ENCODE measurements around the gene ALCAM.

Gene ALCAM

DNA sequence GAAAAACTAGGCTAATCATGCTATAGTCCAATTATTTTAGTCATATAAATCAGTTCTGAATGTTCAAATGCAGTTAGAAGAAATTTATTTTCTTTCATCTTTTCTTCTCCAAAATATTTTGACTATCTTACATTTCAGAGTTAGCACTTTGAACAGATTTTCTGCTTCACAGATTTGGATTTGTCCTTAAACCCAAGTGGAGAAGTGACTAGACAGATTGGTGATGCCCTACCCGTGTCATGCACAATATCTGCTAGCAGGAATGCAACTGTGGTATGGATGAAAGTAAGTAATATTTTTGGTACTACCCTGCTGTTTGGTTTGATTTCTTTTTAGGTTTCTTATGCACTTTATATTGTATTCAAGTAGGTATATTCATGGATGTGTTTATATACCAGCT lies 178.3 kb downstream of the ALCAM start:
- no peak overlapping the region for H3K27ac ChIP-seq
- TF ChIP-seq CTCF (conservative IDR thresholded peaks at IDR 0.05), result no peak
- no peak for TF ChIP-seq ZFX (IDR thresholded peaks at IDR 0.05)

DNA sequence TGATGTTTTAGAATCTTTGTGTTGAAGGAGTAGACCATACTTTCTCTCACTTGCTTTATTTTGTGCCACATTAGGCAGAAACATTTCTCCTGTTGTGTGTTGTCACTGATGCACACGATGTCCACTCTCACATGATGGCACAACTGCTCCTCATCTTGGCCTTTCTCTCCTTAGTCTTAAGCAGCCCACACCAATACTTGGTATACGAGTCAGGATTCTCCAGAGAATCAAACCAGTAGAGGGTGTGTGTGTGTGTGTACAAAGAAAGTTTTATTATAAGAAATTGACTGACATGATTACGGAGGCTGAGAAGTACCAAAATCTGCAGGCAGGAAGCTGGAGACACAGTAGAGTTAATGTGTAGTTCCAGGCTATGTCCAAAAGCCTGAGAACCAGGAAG lies 187.1 kb downstream of the ALCAM start:
- no peak overlapping the region for H3K27ac ChIP-seq
- no peak for TF ChIP-seq CTCF (conservative IDR thresholded peaks at IDR 0.05)

- H3K27ac ChIP-seq, result no peak overlapping the region
- TF ChIP-seq CTCF (conservative IDR thresholded peaks at IDR 0.05) (no peak), ZFX (IDR thresholded peaks at IDR 0.05) (no peak)
These were observed 188.5 kb downstream of the ALCAM start for GRCh38 chr3:105555206-105555605.

DNA sequence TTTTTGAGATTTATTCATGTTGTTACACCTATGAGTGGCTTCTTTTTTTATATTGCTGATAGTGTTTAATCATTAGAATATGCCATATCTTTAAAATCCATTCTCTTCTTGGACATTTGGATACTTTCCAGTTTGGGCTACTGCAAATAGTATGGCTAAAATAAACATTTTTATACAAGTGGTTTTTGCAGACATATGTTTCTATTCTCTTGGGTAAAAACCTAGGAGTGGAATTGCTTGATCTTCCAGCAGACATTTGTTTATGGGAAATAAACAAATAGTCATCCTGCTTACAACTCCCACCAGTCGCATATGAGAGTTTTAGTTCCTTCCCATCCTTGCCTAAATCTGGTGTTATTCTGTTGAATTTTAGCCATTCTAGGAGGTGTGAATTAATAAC lies 193.1 kb downstream of the ALCAM start:
- no peak overlapping the region for H3K27ac ChIP-seq
- TF ChIP-seq CTCF (conservative IDR thresholded peaks at IDR 0.05) (no peak), ZFX (IDR thresholded peaks at IDR 0.05) (no peak)

GRCh38 chr3:105561876-105562275 lies 195.2 kb downstream of the ALCAM start:
- TF ChIP-seq CTCF (conservative IDR thresholded peaks at IDR 0.05), result no peak
- no peak for TF ChIP-seq ZFX (IDR thresholded peaks at IDR 0.05)
- no peak overlapping the region for H3K27ac ChIP-seq

- H3K27ac ChIP-seq, result no peak overlapping the region
- TF ChIP-seq CTCF (conservative IDR thresholded peaks at IDR 0.05) (no peak), ZFX (IDR thresholded peaks at IDR 0.05) (no peak)
These were observed 198.0 kb downstream of the ALCAM start for GRCh38 chr3:105564546-105565288.

- TF ChIP-seq CTCF (conservative IDR thresholded peaks at IDR 0.05) (no peak), ZFX (IDR thresholded peaks at IDR 0.05) (no peak)
- no peak overlapping the region for H3K27ac ChIP-seq
These were observed 204.3 kb downstream of the ALCAM start for GRCh38 chr3:105571005-105571404.
